GM12891 (cell line): ENCODE results near the gene ABTB2.

ENCODE experiments used
- POLR2A ChIP-seq: IDR thresholded peaks from 2 replicates; pipeline ENCODE4 v1.6.1; 2011; ENCODE audit warnings: low read depth, low read length, control low read depth
- POLR2AphosphoS5 ChIP-seq: IDR thresholded peaks from 2 replicates; pipeline ENCODE4 v1.6.1; 2011; ENCODE audit warnings: low read depth, low read length, control low read depth
- TAF1 ChIP-seq: IDR thresholded peaks from 2 replicates; pipeline ENCODE4 v1.6.1; 2011; ENCODE audit warnings: low read depth, low read length, control low read depth

DNA sequence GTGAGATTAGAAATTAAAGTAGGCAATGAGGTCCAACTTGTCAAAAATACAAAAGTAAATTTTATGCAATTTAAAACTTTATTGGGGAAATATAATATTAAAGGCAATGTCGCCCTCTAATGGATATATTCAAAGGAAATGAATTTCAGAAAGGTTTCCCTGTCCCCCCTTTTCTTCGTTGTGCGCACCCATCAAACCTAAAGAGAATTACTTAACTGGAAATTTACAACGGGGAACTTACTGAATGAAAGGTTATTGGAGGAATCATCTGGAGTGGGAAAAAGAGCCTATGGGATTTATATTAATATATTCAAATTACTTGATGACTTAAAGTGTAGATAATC is 1.7 kb upstream of the ABTB2 start:
- TF ChIP-seq TAF1 (no peak), POLR2AphosphoS5 (no peak), POLR2A (no peak)
